Activated T-cell treated with anti-CD3 and anti-CD28 coated beads, Interleukin-2, amount 50 U/mL, for 48 hours (primary cell): Measurements from ENCODE around the gene ALG6.
A peak's percentile ranks its signal among the peaks of the same experiment; 100 is the strongest.

Experiments used
- DNase-seq, 2 experiments: peaks; one replicate each; pipeline ENCODE4 v3.0.0-alpha.2; 2020

Gene ALG6

GRCh38 chr1:63367215-63368103 lies at the start of gene ALG6:
Gene ALG6, plus strand, starts transcription at chr1:63367627. Its CDS starts 3,351 bp downstream, at chr1:63370978.
- DNase-seq, result peak; percentile 97 to 98

GRCh38 chr1:63317817-63318152 lies 49.6 kb upstream of the ALG6 start:
- DNase-seq, result no peak

GRCh38 chr1:63318201-63318979 lies 49.0 kb upstream of the ALG6 start:
- peak in 1 of 2 experiments; percentile 19 for DNase-seq

GRCh38 chr1:63319046-63320021 lies 48.1 kb upstream of the ALG6 start:
- peak; percentile 31 to 41 for DNase-seq

- peak; percentile 41 to 43 for DNase-seq
These were observed 47.3 kb upstream of the ALG6 start for GRCh38 chr1:63320022-63320721.

DNA sequence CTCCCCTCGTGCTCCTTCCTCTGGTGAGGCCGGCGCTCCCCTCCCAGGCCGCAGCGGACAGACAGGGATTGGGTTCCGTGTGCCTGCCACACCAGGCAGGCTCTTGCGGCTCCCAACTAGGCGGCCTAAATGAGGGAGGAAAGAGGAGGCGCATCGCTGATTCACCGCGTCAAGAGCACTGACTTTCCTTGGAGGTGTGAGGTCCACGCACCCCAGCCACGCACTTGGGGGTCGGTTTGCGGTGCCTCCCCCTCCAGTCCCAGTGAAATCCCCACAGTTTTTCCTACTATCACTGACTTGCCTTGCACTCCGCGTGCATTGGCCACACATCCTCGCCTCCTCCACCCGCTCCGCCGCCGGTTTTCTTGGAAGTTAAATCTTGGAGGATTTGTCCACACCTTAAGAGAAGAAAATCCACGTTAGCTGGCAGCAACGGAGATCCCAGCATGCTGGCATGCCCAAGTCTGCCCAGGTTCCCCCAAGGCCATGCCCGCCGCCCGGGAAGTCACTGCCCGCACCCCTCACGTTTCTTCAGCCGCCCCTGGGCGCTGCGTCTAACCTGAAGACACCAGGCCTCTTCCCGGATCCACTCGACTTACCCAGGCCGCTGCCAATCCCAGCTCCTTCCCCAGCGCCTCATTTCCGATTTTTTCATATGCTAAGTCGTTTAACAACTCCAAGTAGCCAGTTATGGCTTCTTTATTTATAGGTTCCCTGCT lies 46.2 kb upstream of the ALG6 start:
- peak; percentile 27 to 28 for DNase-seq

DNA sequence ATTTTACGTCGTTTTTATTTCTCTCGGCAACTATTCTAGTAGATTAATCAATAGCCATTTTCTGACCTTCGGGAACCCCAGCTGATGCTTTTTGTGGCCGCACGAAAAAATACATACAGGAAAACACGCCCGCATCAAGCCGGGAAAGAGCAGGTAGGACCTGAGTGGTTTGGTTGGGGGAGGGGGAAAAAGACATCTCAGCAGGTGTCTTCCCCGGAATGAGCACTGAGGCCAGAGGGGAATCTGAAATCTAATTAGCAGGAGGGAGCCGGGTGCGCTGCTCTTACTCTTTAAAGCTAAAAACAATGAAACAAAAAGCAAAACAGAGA lies 45.7 kb upstream of the ALG6 start:
- peak; percentile 30 to 35 for DNase-seq

- DNase-seq, result peak; percentile 70 to 71
These were observed 45.1 kb upstream of the ALG6 start, which contains the start of gene FOXD3 for GRCh38 chr1:63322114-63322943. Gene FOXD3, plus strand, starts transcription at chr1:63322567. Its CDS starts 492 bp downstream, at chr1:63323059.

- DNase-seq, result peak; percentile 66 to 73
These were observed 44.2 kb upstream of the ALG6 start for GRCh38 chr1:63322944-63323864.

- peak; percentile 22 to 27 for DNase-seq
These were observed 43.3 kb upstream of the ALG6 start for GRCh38 chr1:63323865-63324778.

DNA sequence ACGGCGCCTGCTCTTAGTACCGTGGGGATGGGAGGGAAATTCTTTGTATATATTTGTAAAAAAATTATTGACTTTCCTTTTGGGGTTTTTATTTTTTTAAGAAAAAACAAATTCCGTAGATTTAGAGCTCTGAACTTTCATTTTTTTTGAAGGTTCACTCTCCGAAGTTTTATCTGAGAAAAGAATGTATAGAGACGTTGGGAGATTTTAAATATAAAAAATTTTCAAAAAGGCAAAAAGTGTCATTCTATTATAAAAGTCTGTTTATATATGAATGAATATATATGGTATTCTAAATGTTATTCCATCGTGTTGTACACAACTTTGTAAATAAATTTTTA lies 42.7 kb upstream of the ALG6 start:
- DNase-seq, result no peak

GRCh38 chr1:63325279-63325985 lies 42.0 kb upstream of the ALG6 start:
- no peak for DNase-seq

GRCh38 chr1:63326106-63326472 lies 41.3 kb upstream of the ALG6 start:
- DNase-seq, result no peak

DNA sequence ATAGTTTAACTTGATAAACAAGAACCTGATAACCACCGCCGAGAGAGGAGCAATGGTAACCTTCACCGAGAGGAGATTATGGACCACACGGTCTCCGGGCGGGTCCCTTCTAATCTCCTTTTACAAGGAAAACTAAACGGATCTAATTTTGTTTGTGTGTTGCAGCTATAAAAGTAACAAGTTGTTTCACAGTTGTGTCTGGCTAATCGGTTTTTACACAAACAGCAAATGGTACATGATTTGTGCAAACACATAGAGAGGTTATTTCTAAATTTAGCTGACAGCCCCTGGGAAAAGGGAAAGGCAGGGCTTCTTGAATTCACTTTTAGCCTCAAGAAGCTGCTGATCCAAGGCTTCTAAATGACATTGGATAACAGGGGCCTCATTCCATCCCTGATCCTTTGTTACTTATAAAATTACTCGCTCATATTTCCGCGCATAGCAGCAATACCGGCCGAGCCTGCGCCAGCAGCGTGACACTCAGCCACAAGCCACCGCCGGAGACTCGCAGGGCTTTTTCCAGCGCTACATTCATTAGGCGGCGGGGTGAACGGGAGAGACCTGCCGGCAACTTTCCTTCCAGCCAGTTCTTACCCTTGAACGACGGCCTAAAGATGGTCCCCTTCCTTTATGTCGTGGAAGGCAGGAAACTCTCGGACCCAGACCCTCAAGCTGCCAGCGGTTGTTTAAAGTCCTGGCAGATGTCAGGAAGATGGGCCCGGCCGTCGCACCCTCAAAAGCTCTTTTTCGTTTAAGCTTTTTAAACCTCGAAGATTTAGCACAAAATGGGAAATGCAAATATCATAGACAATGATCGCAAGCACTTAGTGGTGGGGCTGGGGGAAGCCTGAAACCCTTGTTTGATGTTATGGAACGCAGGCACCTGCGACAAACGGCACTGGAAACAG lies 40.7 kb upstream of the ALG6 start:
- peak; percentile 25 to 41 for DNase-seq

DNA sequence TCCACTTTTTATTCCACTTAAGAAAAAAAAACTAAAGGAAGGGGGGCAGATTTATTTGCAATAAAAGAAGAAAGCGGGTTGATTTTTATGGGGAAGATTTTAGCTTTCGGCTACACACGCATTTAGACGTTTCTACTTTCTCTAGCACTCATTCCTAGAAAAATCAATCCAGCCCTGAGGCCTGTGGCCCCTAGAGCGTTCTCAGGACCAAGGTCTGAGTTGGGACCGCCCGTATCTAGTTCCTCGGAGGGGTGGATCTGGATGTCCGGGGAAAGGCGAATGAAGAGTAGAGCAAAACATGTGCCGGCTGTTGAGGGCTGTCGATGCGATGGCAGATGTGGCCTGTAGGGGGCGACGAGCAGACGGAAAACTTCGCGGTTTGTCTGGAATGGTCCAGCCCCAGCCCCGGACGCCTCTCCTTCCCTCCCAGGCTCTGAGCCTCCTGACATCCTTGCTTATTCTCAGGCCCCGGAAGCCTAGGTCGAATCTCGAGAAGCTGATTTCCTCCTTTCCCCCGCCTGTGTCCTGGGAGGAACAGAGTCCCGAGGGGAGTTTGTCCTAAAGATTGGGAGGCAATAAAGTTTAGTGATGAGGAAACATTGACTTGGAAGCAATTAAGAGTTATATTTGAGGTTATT lies 39.9 kb upstream of the ALG6 start:
- peak; percentile 78 to 81 for DNase-seq

- DNase-seq, result peak in 1 of 2 experiments; percentile 17
These were observed 39.3 kb upstream of the ALG6 start for GRCh38 chr1:63328122-63328521.
